IPS-18c (cell line): ENCODE data around the gene NFRKB.
"Not testable (repeated sequence)": the region's sequence is repeated elsewhere in the genome, so short reads cannot be mapped to it uniquely, and the experiment has no call there.

Experiments
- H3K4me3 ChIP-seq: 2 replicates; pipeline ENCODE4 v1.7.0; 2013; ENCODE audit warnings: low read depth, mild to moderate bottlenecking, low read length, moderate library complexity; ENCODE audit not compliant: insufficient read depth
- H3K9me3 ChIP-seq: one replicate; pipeline ENCODE4 v1.6.1; 2013; ENCODE audit warnings: mild to moderate bottlenecking, low read length, moderate library complexity; ENCODE audit not compliant: control insufficient read depth, insufficient read depth

Gene NFRKB

GRCh38 chr11:129911298-129911697, 15.9 kb upstream of the NFRKB start:
- no peak overlapping the region for H3K4me3 ChIP-seq
- H3K9me3 ChIP-seq: no peaks in the 10 kb centered on the region

- Histone ChIP-seq H3K4me3 (no peak overlapping the region), H3K9me3 (no peaks in the 10 kb centered on the region)
Measured at GRCh38 chr11:129910360-129910759, 15.0 kb upstream of the NFRKB start.

GRCh38 chr11:129905402-129905801, 10.0 kb upstream of the NFRKB start:
- H3K4me3 ChIP-seq: no peak overlapping the region
- no peaks in the 10 kb centered on the region for H3K9me3 ChIP-seq

GRCh38 chr11:129896062-129896461, 684 bp upstream of the NFRKB start:
- Histone ChIP-seq H3K9me3 (peaks cover 2% of the 10 kb centered on the region), H3K4me3 (peak overlapping the region; percentile 43; the same call in 1 of the 2 replicates)

- Histone ChIP-seq H3K4me3 (peak overlapping the region; percentile 85), H3K9me3 (peaks cover 2% of the 10 kb centered on the region)
Measured at GRCh38 chr11:129894278-129895125, 876 bp downstream of the NFRKB start.

- Histone ChIP-seq H3K9me3 (no peaks in the 10 kb centered on the region), H3K4me3 (no peak overlapping the region)
Measured at GRCh38 chr11:129888451-129888850, 6.9 kb downstream of the NFRKB start.

GRCh38 chr11:129885381-129885780, 10.0 kb downstream of the NFRKB start:
- no peak overlapping the region for H3K4me3 ChIP-seq

GRCh38 chr11:129884581-129884980, 10.8 kb downstream of the NFRKB start:
- no peaks in the 10 kb centered on the region for H3K9me3 ChIP-seq
- no peak overlapping the region for H3K4me3 ChIP-seq

More at GRCh38 chr11:129885381-129885780, 10.0 kb downstream of the NFRKB start:
- H3K9me3 ChIP-seq: no peaks in the 10 kb centered on the region

GRCh38 chr11:129881570-129882170, 13.7 kb downstream of the NFRKB start:
- H3K4me3 ChIP-seq: no peak overlapping the region
- no peaks in the 10 kb centered on the region for H3K9me3 ChIP-seq

GRCh38 chr11:129880311-129880710, 15.1 kb downstream of the NFRKB start:
- no peaks in the 10 kb centered on the region for H3K9me3 ChIP-seq
- no peak overlapping the region for H3K4me3 ChIP-seq

GRCh38 chr11:129871914-129872313, 23.5 kb downstream of the NFRKB start:
- H3K4me3 ChIP-seq: no peak overlapping the region
- H3K9me3 ChIP-seq: no peaks in the 10 kb centered on the region

- H3K4me3 ChIP-seq, H3K9me3 ChIP-seq: not testable (repeated sequence)
Measured at GRCh38 chr11:129868626-129869025, 26.8 kb downstream of the NFRKB start.

GRCh38 chr11:129866311-129866710, 29.1 kb downstream of the NFRKB start:
- Histone ChIP-seq H3K4me3 (no peak overlapping the region), H3K9me3 (no peaks in the 10 kb centered on the region)

GRCh38 chr11:129865701-129866100, 29.7 kb downstream of the NFRKB start:
- Histone ChIP-seq H3K4me3 (no peak overlapping the region), H3K9me3 (no peaks in the 10 kb centered on the region)

GRCh38 chr11:129864811-129865210, 30.6 kb downstream of the NFRKB start:
- Histone ChIP-seq H3K4me3 (no peak overlapping the region), H3K9me3 (no peaks in the 10 kb centered on the region)

- Histone ChIP-seq H3K4me3 (no peak overlapping the region), H3K9me3 (no peaks in the 10 kb centered on the region)
Measured at GRCh38 chr11:129861702-129862522, 33.5 kb downstream of the NFRKB start.

- Histone ChIP-seq H3K9me3 (no peaks in the 10 kb centered on the region), H3K4me3 (no peak overlapping the region)
Measured at GRCh38 chr11:129856036-129856435, 39.3 kb downstream of the NFRKB start.

- H3K9me3 ChIP-seq: peaks cover 2% of the 10 kb centered on the region
Measured at GRCh38 chr11:129855086-129855485, 40.3 kb downstream of the NFRKB start.

More at GRCh38 chr11:129855086-129855485, 40.3 kb downstream of the NFRKB start:
- no peak overlapping the region for H3K4me3 ChIP-seq
